Mucosa of descending colon (tissue), 3 donors: Measurements from ENCODE around the gene RNU6-1. TPM values are rescaled to one million over a fixed set of nuclear protein-coding genes. Genes with fewer than 3 reads are reported as not detected.

Experiments
- ATAC-seq: fragments of 200-7000 bp; cut with Tn5 transposase; one replicate; pipeline ENCODE4 v1.9.1; 2020; ENCODE audit warnings: mild to moderate bottlenecking, moderate library complexity
- DNase-seq, 3 donors: peaks; one replicate each; pipeline ENCODE4 v3.0.0-alpha.2; 2020
- H3K36me3 ChIP-seq: fragments of 200-600 bp; one replicate; pipeline ENCODE4 v1.8.0; 2021; ENCODE audit warnings: low read depth, mild to moderate bottlenecking
- H3K4me1 ChIP-seq: fragments of 200-600 bp; one replicate; pipeline ENCODE4 v1.8.0; 2021; ENCODE audit warnings: low read depth, mild to moderate bottlenecking
- H3K4me3 ChIP-seq: fragments of 200-600 bp; one replicate; pipeline ENCODE4 v1.8.0; 2021; ENCODE audit warnings: mild to moderate bottlenecking
- H3K9me3 ChIP-seq: fragments of 200-600 bp; one replicate; pipeline ENCODE4 v1.8.0; 2021; ENCODE audit warnings: mild to moderate bottlenecking
- CTCF ChIP-seq: fragments of 200-600 bp; IDR thresholded peaks from one replicate; pipeline ENCODE4 v1.8.0; 2022; ENCODE audit warnings: antibody characterized with exemption, mild to moderate bottlenecking
- intact Hi-C, 2 donors: fragments of 100-400 bp; cut with DNase I in 1 of 2; cut with micrococcal nuclease in 1 of 2; formaldehyde crosslinking; loops; one replicate each; pipeline versions ENCODE4 v1.11.0 to v1.11.1; 2022; cut with DNase I, micrococcal nuclease
- total RNA-seq, 3 donors: library from RNA; stranded (reverse); fragmentation: NEBNext Ultra II Directional in 2 of 3; extraction: Animal tissue kit (Norgen Biotek cat#: 25700) in 2 of 3; gene quantifications; one replicate each; pipeline versions ENCODE4 v1.2.1 to v1.2.4, GENCODE V29; 2021 to 2023
- donor health status: DM: no; HTN: no; CAD: no; lungs with moderate emphysema.
- donor health status: DM: no; HTN: no; CAD: no.
- donor health status: DM: no; HTN: yes; CAD: no.

RNU6-1 gene
- total RNA-seq, 3 donors from 2014 or later = not detected

GRCh38 chr15:67855842-67856241 is 16.0 kb upstream of the RNU6-1 start:
- Histone ChIP-seq H3K4me3 (no peak overlapping the region), H3K4me1 (no peaks in the 10 kb centered on the region), H3K9me3 (no peaks in the 10 kb centered on the region), H3K36me3 (no peaks in the 10 kb centered on the region)
- ATAC-seq (no peak), DNase-seq (no peak)
- no peak for TF ChIP-seq CTCF
- intact Hi-C loops = no loop called here

- H3K4me3 ChIP-seq = no peak overlapping the region
- H3K36me3 ChIP-seq = no peaks in the 10 kb centered on the region
- no peak for TF ChIP-seq CTCF
- DNase-seq (no peak), ATAC-seq (no peak)
- H3K4me1 ChIP-seq = no peaks in the 10 kb centered on the region
- intact Hi-C loops = no loop called here
- H3K9me3 ChIP-seq = no peaks in the 10 kb centered on the region
Measured at GRCh38 chr15:67854358-67854757, 14.5 kb upstream of the RNU6-1 start.

GRCh38 chr15:67853454-67853853 is 13.6 kb upstream of the RNU6-1 start:
- Histone ChIP-seq H3K9me3 (no peaks in the 10 kb centered on the region), H3K4me3 (no peak overlapping the region), H3K36me3 (no peaks in the 10 kb centered on the region), H3K4me1 (no peaks in the 10 kb centered on the region)
- ATAC-seq = no peak
- intact Hi-C loops = no loop called here
- no peak for TF ChIP-seq CTCF
- no peak for DNase-seq

- intact Hi-C loops = no loop called here
- DNase-seq (no peak), ATAC-seq (no peak)
- no peak for TF ChIP-seq CTCF
- Histone ChIP-seq H3K36me3 (no peaks in the 10 kb centered on the region), H3K4me1 (no peaks in the 10 kb centered on the region), H3K4me3 (no peak overlapping the region), H3K9me3 (no peaks in the 10 kb centered on the region)
Measured at GRCh38 chr15:67852418-67852817, 12.6 kb upstream of the RNU6-1 start.

- no peak for TF ChIP-seq CTCF
- ATAC-seq (no peak), DNase-seq (no peak)
- no peak overlapping the region for H3K4me3 ChIP-seq
- no peaks in the 10 kb centered on the region for H3K4me1 ChIP-seq
- H3K9me3 ChIP-seq = no peaks in the 10 kb centered on the region
- intact Hi-C loops = no loop called here
- H3K36me3 ChIP-seq = no peaks in the 10 kb centered on the region
Measured at GRCh38 chr15:67850994-67851571, 11.2 kb upstream of the RNU6-1 start.

- no peak for TF ChIP-seq CTCF
- DNase-seq (no peak), ATAC-seq (no peak)
- Histone ChIP-seq H3K36me3 (no peaks in the 10 kb centered on the region), H3K4me3 (no peak overlapping the region), H3K4me1 (no peaks in the 10 kb centered on the region), H3K9me3 (no peaks in the 10 kb centered on the region)
- intact Hi-C loops = no loop called here
Measured at GRCh38 chr15:67850336-67850735, 10.5 kb upstream of the RNU6-1 start.
